Measurements from ENCODE around the gene SSBP3.

Gene SSBP3

GRCh38 chr1:54404263-54404662, 1.9 kb downstream of the SSBP3 start:
- ATAC-seq (ENCODE audit: insufficient read depth, low read depth) (no peak), DNase-seq (no peak)
- Histone ChIP-seq H3K4me1 (ENCODE audit: insufficient read depth, low read length) (peaks cover 63% of the 10 kb centered on the region), H3K27me3 (ENCODE audit: insufficient read depth, low read length, poor library complexity) (no peaks in the 10 kb centered on the region), H3K36me3 (ENCODE audit: insufficient read depth, low read length) (peaks cover 46% of the 10 kb centered on the region), H4K20me1 (ENCODE audit: insufficient read depth, low read length) (peaks cover 48% of the 10 kb centered on the region), H3K9ac (ENCODE audit: low read depth, low read length) (peak overlapping the region; percentile 77), H3K4me3 (ENCODE audit: low read depth in 1 of 2, low read length in 2 of 2) (peak overlapping the region in 1 of 2 experiments; percentile 75; a peak in 3 of 4 replicates), H2AFZ (ENCODE audit: low read depth, low read length) (no peak overlapping the region), H3K27ac (ENCODE audit: low read length) (peak overlapping the region; percentile 63), H3K79me2 (ENCODE audit: insufficient read depth, low read length) (peaks cover 77% of the 10 kb centered on the region), H3K9me3 (ENCODE audit: insufficient read depth, low read length, severe bottlenecking) (no peaks in the 10 kb centered on the region), H3K4me2 (ENCODE audit: insufficient read depth, low read length) (peak overlapping the region; percentile 68)
- TF ChIP-seq CTCF (IDR thresholded peaks at IDR 0.05; ENCODE audit: borderline replicate concordance, extremely low read depth, low read length, poor library complexity, severe bottlenecking) (no peak), EZH2 (IDR thresholded peaks at IDR 0.05; ENCODE audit: borderline replicate concordance, low read depth, low read length, severe bottlenecking) (no peak)

DNA sequence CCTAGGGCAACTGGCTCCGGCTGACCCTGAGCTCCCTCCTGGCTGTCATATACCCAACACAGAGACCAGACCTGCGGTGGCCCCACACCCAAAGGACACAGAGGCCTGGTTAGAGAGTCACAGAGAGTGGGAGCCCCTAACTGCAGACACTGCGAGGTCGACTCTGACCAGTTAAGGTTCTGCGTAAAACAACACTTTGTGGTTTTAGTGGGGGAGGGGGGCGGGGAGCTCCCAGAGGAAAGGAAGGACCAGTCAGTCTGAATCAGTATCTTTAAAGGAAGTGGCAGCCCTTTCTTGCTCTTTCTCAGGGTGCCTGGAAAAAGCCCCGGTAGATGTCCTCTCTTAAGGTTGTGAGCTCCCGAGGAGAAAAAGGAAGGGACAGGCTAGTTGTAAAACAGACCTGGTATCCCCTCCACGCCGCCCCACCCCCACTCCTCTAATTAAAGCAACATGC, 2.4 kb downstream of the SSBP3 start:
- no peak overlapping the region for H2AFZ ChIP-seq (ENCODE audit: low read depth, low read length)

DNA sequence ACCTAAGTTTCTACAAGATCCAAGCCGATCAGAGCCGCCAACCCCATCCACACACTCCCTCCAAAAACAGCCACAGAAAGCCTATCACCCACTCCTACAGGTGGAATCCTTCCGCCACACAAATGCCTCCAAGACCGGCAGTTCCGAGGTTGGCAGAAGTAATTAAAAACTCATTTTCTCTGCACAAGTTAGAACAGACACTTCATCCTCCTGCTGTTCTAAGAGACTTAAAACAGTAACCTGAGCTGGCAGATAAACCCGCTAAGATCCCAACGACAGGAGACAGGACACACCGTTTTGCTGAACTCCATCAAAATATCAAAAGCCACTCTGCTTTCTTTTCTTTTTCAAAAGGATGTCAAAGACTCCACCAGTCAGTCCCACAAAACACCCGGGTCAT, 2.8 kb downstream of the SSBP3 start:
- Histone ChIP-seq H3K9me3 (ENCODE audit: insufficient read depth, low read length, severe bottlenecking) (no peaks in the 10 kb centered on the region), H3K9ac (ENCODE audit: low read depth, low read length) (peak overlapping the region; percentile 77; the same call in 1 of the 2 replicates), H3K27me3 (ENCODE audit: insufficient read depth, low read length, poor library complexity) (no peaks in the 10 kb centered on the region), H2AFZ (ENCODE audit: low read depth, low read length) (no peak overlapping the region), H3K4me1 (ENCODE audit: insufficient read depth, low read length) (peaks cover 55% of the 10 kb centered on the region), H3K79me2 (ENCODE audit: insufficient read depth, low read length) (peaks cover 80% of the 10 kb centered on the region), H3K4me3 (ENCODE audit: low read depth in 1 of 2, low read length in 2 of 2) (peak overlapping the region in 1 of 2 experiments; percentile 75; a peak in 2 of 4 replicates), H3K27ac (ENCODE audit: low read length) (peak overlapping the region; percentile 63; the same call in 1 of the 2 replicates), H3K36me3 (ENCODE audit: insufficient read depth, low read length) (peaks cover 55% of the 10 kb centered on the region), H4K20me1 (ENCODE audit: insufficient read depth, low read length) (peaks cover 56% of the 10 kb centered on the region), H3K4me2 (ENCODE audit: insufficient read depth, low read length) (peak overlapping the region; percentile 68)
- DNase-seq, result no peak
- TF ChIP-seq EZH2 (IDR thresholded peaks at IDR 0.05; ENCODE audit: borderline replicate concordance, low read depth, low read length, severe bottlenecking) (no peak), CTCF (IDR thresholded peaks at IDR 0.05; ENCODE audit: borderline replicate concordance, extremely low read depth, low read length, poor library complexity, severe bottlenecking) (no peak)
- no peak for ATAC-seq (ENCODE audit: insufficient read depth, low read depth)

More for the DNA sequence above, 2.4 kb downstream of the SSBP3 start:
- no peak for TF ChIP-seq CTCF (IDR thresholded peaks at IDR 0.05; ENCODE audit: borderline replicate concordance, extremely low read depth, low read length, poor library complexity, severe bottlenecking)
- TF ChIP-seq EZH2 (IDR thresholded peaks at IDR 0.05; ENCODE audit: borderline replicate concordance, low read depth, low read length, severe bottlenecking), result no peak
- Histone ChIP-seq H3K4me1 (ENCODE audit: insufficient read depth, low read length) (peaks cover 59% of the 10 kb centered on the region), H3K36me3 (ENCODE audit: insufficient read depth, low read length) (peaks cover 50% of the 10 kb centered on the region), H3K79me2 (ENCODE audit: insufficient read depth, low read length) (peaks cover 77% of the 10 kb centered on the region), H3K4me3 (ENCODE audit: low read depth in 1 of 2, low read length in 2 of 2) (peak overlapping the region in 1 of 2 experiments; percentile 75; a peak in 3 of 4 replicates), H4K20me1 (ENCODE audit: insufficient read depth, low read length) (peaks cover 52% of the 10 kb centered on the region), H3K4me2 (ENCODE audit: insufficient read depth, low read length) (peak overlapping the region; percentile 68), H3K9ac (ENCODE audit: low read depth, low read length) (peak overlapping the region; percentile 77; the same call in 1 of the 2 replicates), H3K27me3 (ENCODE audit: insufficient read depth, low read length, poor library complexity) (no peaks in the 10 kb centered on the region), H3K27ac (ENCODE audit: low read length) (peak overlapping the region; percentile 63; the same call in 1 of the 2 replicates), H3K9me3 (ENCODE audit: insufficient read depth, low read length, severe bottlenecking) (no peaks in the 10 kb centered on the region)
- DNase-seq (peak; percentile 29), ATAC-seq (ENCODE audit: insufficient read depth, low read depth) (no peak)

Data from DND-41 (cell line).